OCI-LY3 (cell line): Measurements from ENCODE around the gene PTGDR.

ENCODE experiments used
- EZH2phosphoT487 ChIP-seq: fragments of 200-600 bp; shearing (Covaris generic); IDR thresholded peaks from 2 replicates; pipeline ENCODE4 v1.6.1; 2018; ENCODE audit warnings: antibody characterized with exemption, mixed run types, low read depth
- TF ChIP-seq, protein P1 (sequence below): fragments of 200-600, 300-600 bp; sonication (generic); IDR thresholded peaks from 2 replicates; pipeline ENCODE4 v1.5.1; 2014; ENCODE audit warnings: antibody characterized with exemption, low read length, low read depth

DNA sequence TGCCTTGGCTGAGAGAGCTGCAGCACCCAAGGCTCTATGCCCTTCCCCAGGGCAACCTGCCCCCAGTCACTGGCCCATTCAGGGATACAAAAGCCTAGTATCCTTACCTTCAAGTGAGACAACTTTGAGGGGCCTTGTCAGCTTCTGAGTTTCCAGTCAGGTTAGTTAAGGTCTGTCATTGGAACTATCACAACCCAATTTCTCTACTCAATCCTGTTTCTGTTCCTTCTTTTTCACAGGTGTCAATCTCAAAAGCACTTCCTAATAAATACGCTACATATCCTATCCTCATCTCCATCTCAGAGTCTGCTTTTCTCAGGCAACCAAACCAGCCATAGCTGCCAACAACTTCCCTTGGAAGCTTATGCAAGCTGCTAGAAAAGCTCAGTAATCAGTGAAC, 4.9 kb upstream of the PTGDR start:
- TF ChIP-seq, protein P1, sequence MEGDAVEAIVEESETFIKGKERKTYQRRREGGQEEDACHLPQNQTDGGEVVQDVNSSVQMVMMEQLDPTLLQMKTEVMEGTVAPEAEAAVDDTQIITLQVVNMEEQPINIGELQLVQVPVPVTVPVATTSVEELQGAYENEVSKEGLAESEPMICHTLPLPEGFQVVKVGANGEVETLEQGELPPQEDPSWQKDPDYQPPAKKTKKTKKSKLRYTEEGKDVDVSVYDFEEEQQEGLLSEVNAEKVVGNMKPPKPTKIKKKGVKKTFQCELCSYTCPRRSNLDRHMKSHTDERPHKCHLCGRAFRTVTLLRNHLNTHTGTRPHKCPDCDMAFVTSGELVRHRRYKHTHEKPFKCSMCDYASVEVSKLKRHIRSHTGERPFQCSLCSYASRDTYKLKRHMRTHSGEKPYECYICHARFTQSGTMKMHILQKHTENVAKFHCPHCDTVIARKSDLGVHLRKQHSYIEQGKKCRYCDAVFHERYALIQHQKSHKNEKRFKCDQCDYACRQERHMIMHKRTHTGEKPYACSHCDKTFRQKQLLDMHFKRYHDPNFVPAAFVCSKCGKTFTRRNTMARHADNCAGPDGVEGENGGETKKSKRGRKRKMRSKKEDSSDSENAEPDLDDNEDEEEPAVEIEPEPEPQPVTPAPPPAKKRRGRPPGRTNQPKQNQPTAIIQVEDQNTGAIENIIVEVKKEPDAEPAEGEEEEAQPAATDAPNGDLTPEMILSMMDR = no peak
- no peak for TF ChIP-seq EZH2phosphoT487
